HG03097 (cell line): ENCODE data around the gene AKAP6.
"Not testable (repeated sequence)": the region's sequence is repeated elsewhere in the genome, so short reads cannot be mapped to it uniquely, and the experiment has no call there.

Source experiments
- ATAC-seq: cut with Tn5 transposase; IDR thresholded peaks from one replicate; pipeline ENCODE4 v1.9.1; 2021; ENCODE audit not compliant: unreplicated experiment, low FRiP score

AKAP6 gene

GRCh38 chr14:32370714-32371113 lies 41.6 kb downstream of the AKAP6 start:
- ATAC-seq, result no peak

GRCh38 chr14:32372154-32372553 lies 43.1 kb downstream of the AKAP6 start:
- ATAC-seq, result no peak

GRCh38 chr14:32373174-32373573 lies 44.1 kb downstream of the AKAP6 start:
- ATAC-seq, result not testable (repeated sequence)

- no peak for ATAC-seq
Measured at GRCh38 chr14:32374155-32374554, 45.1 kb downstream of the AKAP6 start.

GRCh38 chr14:32375663-32376062 lies 46.6 kb downstream of the AKAP6 start:
- no peak for ATAC-seq

GRCh38 chr14:32377046-32377646 lies 48.0 kb downstream of the AKAP6 start:
- no peak for ATAC-seq

- no peak for ATAC-seq
Measured at GRCh38 chr14:32378284-32378683, 49.2 kb downstream of the AKAP6 start.

GRCh38 chr14:32379447-32379846 lies 50.3 kb downstream of the AKAP6 start:
- ATAC-seq, result no peak

- ATAC-seq, result no peak
Measured at GRCh38 chr14:32381869-32382268, 52.8 kb downstream of the AKAP6 start.

- ATAC-seq, result no peak
Measured at GRCh38 chr14:32382704-32383103, 53.6 kb downstream of the AKAP6 start.

- ATAC-seq, result no peak
Measured at GRCh38 chr14:32383364-32384009, 54.4 kb downstream of the AKAP6 start.

- ATAC-seq, result no peak
Measured at GRCh38 chr14:32384464-32384863, 55.4 kb downstream of the AKAP6 start.

GRCh38 chr14:32387295-32387694 lies 58.2 kb downstream of the AKAP6 start:
- ATAC-seq, result not testable (repeated sequence)

- no peak for ATAC-seq
Measured at GRCh38 chr14:32393119-32393518, 64.0 kb downstream of the AKAP6 start.

- ATAC-seq, result no peak
Measured at GRCh38 chr14:32394038-32394437, 64.9 kb downstream of the AKAP6 start.

GRCh38 chr14:32396885-32397284 lies 67.8 kb downstream of the AKAP6 start:
- no peak for ATAC-seq

GRCh38 chr14:32397861-32398640 lies 69.0 kb downstream of the AKAP6 start:
- no peak for ATAC-seq

- no peak for ATAC-seq
Measured at GRCh38 chr14:32399920-32400319, 70.8 kb downstream of the AKAP6 start.

- no peak for ATAC-seq
Measured at GRCh38 chr14:32400480-32400879, 71.4 kb downstream of the AKAP6 start.

- ATAC-seq, result no peak
Measured at GRCh38 chr14:32403021-32403420, 73.9 kb downstream of the AKAP6 start.

- ATAC-seq, result no peak
Measured at GRCh38 chr14:32403688-32404087, 74.6 kb downstream of the AKAP6 start.
